Fibroblast of skin of back (primary cell): ENCODE results near the gene RAB4A.

ENCODE experiments used
- DNase-seq: peaks from one replicate; pipeline ENCODE4 v3.0.0-alpha.2; 2013

Gene RAB4A

DNA sequence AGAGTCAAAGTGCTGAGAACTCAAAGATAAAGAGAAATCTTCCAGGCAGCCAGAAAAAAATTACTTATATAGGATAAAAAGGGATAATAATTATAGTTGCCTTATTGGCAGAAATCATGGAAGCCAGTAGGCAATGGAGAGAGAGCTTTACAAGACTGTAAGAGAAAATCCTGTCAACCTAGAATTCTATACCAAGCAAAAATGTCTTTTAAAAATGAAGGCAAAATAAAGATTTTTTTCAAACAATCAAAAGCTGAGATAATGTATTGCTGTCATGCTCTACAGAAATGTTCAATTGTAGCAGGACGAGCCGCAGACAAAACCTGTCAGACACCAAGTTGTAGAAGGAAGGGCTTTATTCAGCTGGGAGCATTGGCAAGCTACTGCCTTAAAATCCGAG lies 26.8 kb upstream of the RAB4A start:
- DNase-seq = no peak

GRCh38 chr1:229247871-229248270 lies 23.0 kb upstream of the RAB4A start:
- DNase-seq = no peak

- no peak for DNase-seq
These were observed 21.8 kb upstream of the RAB4A start for GRCh38 chr1:229248821-229249817.

GRCh38 chr1:229249854-229250644 lies 20.9 kb upstream of the RAB4A start:
- DNase-seq = no peak

DNA sequence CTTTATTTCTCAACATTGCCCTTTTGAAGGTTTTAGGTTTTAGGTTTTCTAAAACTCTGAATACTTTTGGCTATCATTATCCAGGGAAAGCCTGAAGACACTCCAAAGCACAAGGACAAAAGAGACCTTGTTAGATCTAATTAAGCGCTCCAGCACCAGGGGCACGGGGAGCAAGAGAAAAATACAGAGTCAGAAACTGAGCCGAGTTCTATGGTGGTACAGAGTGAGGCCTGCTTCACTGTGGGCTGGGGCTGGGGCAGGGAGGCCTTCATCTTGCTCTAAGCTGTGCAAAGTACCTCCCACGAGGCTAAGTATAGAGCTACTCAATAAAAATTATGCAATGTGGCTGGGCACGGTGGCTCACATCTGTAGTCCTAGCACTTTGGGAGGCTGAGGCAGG lies 19.7 kb upstream of the RAB4A start:
- no peak for DNase-seq

DNA sequence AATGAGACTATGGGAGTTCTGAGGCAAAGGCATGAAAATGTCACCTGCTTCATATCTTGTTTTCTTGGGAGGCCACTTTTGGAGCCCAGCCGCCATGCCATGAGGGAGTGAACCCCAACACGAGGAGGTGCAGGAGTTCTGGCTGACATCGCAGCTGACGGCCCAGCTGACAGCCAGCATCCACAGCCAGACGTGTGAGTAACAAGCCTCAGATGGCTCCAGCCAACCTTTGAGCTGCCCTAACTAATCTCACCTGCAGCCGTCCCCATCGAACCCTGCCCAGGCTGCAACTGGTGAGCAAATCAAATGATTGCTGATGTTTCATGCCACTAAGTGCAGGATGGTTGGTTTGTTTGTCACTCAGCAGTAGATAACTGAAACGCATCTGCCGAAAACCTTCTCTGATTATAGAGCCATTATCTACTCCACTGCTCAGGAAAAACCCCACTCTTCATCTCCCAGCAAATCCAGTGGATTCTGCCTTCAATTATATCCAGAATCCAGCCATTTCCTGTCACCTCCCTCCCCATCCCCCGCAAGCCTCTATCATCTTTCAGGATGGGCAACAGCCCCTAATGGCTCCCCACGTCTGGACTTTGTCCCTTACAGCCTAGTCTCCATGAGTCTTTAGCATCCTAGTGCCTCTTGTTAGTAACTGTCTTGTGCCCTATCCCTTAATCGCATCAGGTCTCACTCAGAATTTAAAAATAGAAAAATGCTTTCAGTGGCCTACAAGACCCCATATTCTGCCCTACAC lies 18.5 kb upstream of the RAB4A start:
- no peak for DNase-seq

- DNase-seq = no peak
These were observed 17.5 kb upstream of the RAB4A start for GRCh38 chr1:229253151-229253974.

DNA sequence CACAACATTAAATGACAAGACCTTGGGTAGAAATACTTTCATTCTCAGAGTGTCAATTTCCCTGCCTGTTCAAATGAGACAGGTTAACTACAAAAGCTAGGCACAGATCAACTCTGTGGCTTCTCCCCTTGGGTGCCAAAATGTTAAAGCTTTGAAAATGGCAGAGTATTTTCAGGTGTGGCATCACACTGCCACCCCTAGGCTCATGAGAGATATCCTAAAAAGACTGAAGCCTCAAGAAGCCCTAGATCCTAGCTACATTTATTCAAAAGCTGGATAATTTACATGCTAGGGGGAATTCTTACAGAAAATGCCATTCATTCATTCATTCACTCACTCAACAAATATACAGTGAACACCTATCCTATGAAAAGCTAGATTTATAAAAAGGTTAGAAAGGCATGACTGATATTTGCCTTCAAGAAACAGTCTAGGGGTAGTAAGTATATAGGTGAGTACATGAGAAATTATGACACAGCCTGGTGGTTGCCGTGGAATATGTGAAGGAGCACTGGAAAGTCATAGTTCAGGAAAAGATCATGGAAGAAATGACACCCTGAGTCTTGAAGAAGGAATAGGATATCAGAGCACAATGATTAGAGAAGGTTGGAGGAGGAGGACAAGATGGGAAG lies 15.9 kb upstream of the RAB4A start:
- DNase-seq = peak; percentile 15

- peak; percentile 62 for DNase-seq
These were observed 12.7 kb upstream of the RAB4A start for GRCh38 chr1:229258031-229258756.

DNA sequence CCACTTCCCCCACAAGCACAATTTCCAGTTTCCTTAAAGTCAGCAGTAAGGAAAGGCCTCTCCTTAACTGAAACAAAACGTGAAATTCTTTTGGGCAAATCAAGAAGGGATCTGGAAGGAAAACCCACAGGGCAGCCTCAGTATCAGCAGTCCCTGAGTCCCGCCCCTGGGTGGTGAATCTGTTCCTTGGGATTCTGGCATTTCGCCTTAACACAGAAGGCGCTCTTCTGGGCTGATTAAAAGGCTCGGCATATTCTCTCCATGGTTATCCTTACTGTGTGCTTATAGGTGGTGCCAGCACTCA lies 12.2 kb upstream of the RAB4A start:
- peak; percentile 13 for DNase-seq

DNA sequence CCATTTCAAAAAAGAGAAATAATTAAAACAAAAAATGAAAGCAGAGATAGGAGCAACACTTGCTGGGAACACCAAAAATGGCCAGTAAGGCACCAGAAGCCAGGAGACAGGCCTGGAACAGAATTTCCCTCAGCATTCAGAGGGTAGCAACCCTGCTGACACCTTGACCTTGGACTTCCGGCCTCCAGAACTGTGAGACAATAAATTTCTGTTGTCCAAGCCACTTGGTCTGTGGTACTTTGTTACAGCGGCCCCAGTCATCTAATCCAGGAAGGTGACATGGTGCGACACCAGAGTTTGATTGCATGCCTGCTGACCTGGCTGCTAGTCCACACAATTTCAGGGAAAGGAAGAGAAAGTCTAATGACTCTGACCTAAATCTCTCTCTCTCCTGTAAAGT lies 10.6 kb upstream of the RAB4A start:
- DNase-seq = no peak

GRCh38 chr1:229262239-229262638 lies 8.7 kb upstream of the RAB4A start:
- DNase-seq = no peak

DNA sequence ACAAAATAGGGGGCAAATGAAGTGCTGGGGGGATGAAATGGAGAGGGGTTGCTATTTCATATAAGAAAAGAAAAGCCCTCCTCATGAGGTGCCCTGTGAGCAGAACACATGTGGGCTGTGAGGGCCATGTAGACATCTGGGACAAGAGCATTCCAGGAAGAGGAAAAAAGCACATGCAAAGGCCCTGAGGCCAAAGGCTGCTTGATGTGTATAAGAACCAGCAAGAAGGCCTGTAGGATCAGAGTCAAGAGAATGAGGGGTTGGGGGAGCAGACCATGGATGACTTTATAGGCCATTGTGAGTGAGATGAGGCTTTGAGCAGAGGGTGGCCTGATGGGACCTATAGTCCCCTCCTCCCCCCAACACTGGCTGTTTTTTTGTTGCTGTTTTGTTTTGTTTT lies 7.7 kb upstream of the RAB4A start:
- no peak for DNase-seq

- DNase-seq = no peak
These were observed 6.8 kb upstream of the RAB4A start for GRCh38 chr1:229264068-229264467.

GRCh38 chr1:229264487-229264886 lies 6.4 kb upstream of the RAB4A start:
- DNase-seq = no peak

- DNase-seq = no peak
These were observed 4.6 kb upstream of the RAB4A start for GRCh38 chr1:229266274-229266673.

DNA sequence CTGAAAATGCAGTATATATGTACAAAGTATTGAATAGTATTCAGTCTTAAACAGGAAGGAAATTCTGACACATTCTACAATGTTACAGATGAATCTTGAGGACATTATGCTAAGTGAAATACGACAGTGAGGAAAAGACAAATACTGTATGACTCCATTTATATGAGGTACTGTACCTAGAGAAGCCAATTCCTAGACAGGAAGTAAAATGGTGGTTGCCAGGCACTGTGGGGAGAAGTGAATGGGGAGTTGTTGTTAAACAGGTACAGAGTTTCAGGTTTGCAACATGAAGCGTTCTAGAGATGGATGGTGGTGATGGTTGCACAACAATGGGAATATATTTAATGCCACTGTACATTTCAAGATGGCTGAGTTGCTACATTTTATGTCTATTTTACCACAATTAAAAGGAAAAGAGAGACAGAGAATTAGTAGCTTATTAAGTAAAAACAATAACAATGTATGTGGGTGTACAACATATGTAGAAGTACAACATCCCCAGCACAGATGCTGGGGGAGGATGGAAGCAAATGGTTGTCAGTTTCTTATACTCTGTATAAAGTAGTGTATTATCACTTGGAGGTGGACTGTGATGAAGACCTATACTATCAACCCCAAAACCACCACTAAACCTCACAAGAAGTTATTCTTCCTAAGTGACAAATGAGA lies 3.9 kb upstream of the RAB4A start:
- DNase-seq = no peak

- DNase-seq = no peak
These were observed 2.4 kb upstream of the RAB4A start for GRCh38 chr1:229268505-229268904.

DNA sequence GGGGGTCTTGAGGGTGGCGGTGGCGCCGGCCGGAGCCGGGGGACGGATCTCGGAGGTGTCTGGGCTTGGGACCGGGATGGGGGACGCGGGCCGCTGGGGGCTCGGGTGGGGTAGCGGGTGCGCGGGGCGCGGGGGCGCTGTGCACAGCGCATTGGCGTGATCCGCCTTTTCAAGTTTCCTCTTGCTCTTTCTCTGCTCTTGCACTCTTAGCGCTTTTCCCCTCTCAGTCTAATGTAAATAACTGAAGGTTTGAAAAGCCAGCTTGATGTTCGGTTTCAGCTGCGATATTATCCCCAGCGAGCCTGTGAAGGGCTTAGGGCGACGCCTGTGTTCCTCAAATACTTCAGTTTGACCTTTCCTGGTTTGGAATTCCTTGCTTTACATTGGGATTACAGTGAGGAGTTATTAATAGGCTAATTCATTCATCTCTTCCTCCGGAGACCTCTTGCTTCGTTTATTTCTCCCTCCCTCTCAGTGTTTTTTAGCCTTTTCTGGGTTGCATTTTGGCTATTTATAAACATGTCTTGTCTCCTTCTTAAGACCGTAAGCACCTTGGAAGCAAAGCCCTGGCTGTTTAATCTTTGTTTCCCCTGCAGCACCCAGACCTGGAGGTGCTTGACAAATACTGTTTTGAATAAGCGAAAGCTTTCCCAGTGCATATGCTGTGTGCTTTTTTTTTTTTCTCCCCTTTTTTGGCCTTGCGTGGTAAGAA lies 693 bp downstream of the RAB4A start:
- peak; percentile 33 for DNase-seq
